DOHH2 (cell line): ENCODE measurements around the gene BRAF.

Experiments
- H3F3A ChIP-seq: fragments of 200-600 bp; sonication (generic), shearing (Covaris generic); 2 replicates; pipeline ENCODE4 v1.6.0; 2016; ENCODE audit warnings: antibody characterized with exemption, mild to moderate bottlenecking; ENCODE audit not compliant: control insufficient read depth, insufficient read depth
- H3K27ac ChIP-seq: fragments of 200-600 bp; sonication (generic); 2 replicates; pipeline ENCODE4 v1.5.1; 2014; ENCODE audit warnings: low read depth, mild to moderate bottlenecking, low read length, moderate library complexity
- H3K27me3 ChIP-seq: fragments of 200-600 bp; sonication (generic); 2 replicates; pipeline ENCODE4 v1.6.1; 2014; ENCODE audit warnings: mild to moderate bottlenecking, low read length, mixed read lengths; ENCODE audit not compliant: control insufficient read depth
- H3K36me3 ChIP-seq: fragments of 200-600 bp; sonication (generic); 2 replicates; pipeline ENCODE4 v1.6.1; 2014; ENCODE audit warnings: mild to moderate bottlenecking, low read length, moderate library complexity, mixed read lengths; ENCODE audit not compliant: control insufficient read depth
- H3K4me1 ChIP-seq: fragments of 200-600 bp; sonication (generic); 2 replicates; pipeline ENCODE4 v1.6.1; 2014; ENCODE audit warnings: mild to moderate bottlenecking, low read length, mixed read lengths; ENCODE audit not compliant: control insufficient read depth
- H3K4me2 ChIP-seq: fragments of 200-600 bp; sonication (generic); 2 replicates; pipeline ENCODE4 v1.6.0; 2014; ENCODE audit warnings: mild to moderate bottlenecking, low read length, moderate library complexity
- H3K4me3 ChIP-seq: fragments of 200-600 bp; sonication (generic); 2 replicates; pipeline ENCODE4 v1.5.1; 2014; ENCODE audit warnings: mild to moderate bottlenecking, low read length, mixed read lengths
- H3K79me2 ChIP-seq: fragments of 200-600 bp; sonication (generic); 2 replicates; pipeline ENCODE4 v1.6.1; 2014; ENCODE audit warnings: mild to moderate bottlenecking, low read length, mixed read lengths; ENCODE audit not compliant: control insufficient read depth
- H3K9me2 ChIP-seq: fragments of 200-600 bp; sonication (generic); replicated peaks from 2 replicates; pipeline ENCODE4 v1.6.1; 2014; ENCODE audit warnings: mild to moderate bottlenecking, low read length, mixed read lengths; ENCODE audit not compliant: control insufficient read depth
- H3K9me3 ChIP-seq: fragments of 200-600 bp; sonication (generic); 2 replicates; pipeline ENCODE4 v1.6.1; 2014; ENCODE audit warnings: antibody characterized with exemption, low read length, mixed read lengths; ENCODE audit not compliant: control insufficient read depth, insufficient read depth
- H4K20me1 ChIP-seq: fragments of 200-600 bp; sonication (generic); 2 replicates; pipeline ENCODE4 v1.6.0; 2014; ENCODE audit warnings: low read depth, mild to moderate bottlenecking, antibody characterized with exemption, low read length, moderate library complexity; ENCODE audit not compliant: control insufficient read depth, insufficient read depth
- EZH2phosphoT487 ChIP-seq: fragments of 200-600 bp; sonication (generic); IDR thresholded peaks from 2 replicates; pipeline ENCODE4 v1.6.1; 2017; ENCODE audit warnings: borderline replicate concordance, mild to moderate bottlenecking, antibody characterized with exemption, low read length, moderate library complexity, mixed read lengths
- TF ChIP-seq, protein P1 (sequence below): fragments of 200-600 bp; sonication (generic); IDR thresholded peaks from one replicate; pipeline ENCODE4 v1.5.1; 2014; ENCODE audit warnings: antibody characterized with exemption, mild to moderate bottlenecking, low read depth, low read length; ENCODE audit not compliant: poor library complexity, severe bottlenecking

The BRAF gene

GRCh38 chr7:140675726-140676125 is 249.0 kb downstream of the BRAF start:
- Histone ChIP-seq H3K9me2 (no peaks in the 10 kb centered on the region), H3K79me2 (peaks cover 64% of the 10 kb centered on the region), H3K9me3 (no peaks in the 10 kb centered on the region), H3K27ac (peak overlapping the region; percentile 94), H3F3A (peaks cover 31% of the 10 kb centered on the region), H3K4me1 (peaks cover 58% of the 10 kb centered on the region), H3K4me3 (peak overlapping the region; percentile 81), H3K4me2 (peak overlapping the region; percentile 90), H3K27me3 (no peaks in the 10 kb centered on the region), H3K36me3 (peaks cover 58% of the 10 kb centered on the region), H4K20me1 (no peaks in the 10 kb centered on the region)
- TF ChIP-seq, protein P1, sequence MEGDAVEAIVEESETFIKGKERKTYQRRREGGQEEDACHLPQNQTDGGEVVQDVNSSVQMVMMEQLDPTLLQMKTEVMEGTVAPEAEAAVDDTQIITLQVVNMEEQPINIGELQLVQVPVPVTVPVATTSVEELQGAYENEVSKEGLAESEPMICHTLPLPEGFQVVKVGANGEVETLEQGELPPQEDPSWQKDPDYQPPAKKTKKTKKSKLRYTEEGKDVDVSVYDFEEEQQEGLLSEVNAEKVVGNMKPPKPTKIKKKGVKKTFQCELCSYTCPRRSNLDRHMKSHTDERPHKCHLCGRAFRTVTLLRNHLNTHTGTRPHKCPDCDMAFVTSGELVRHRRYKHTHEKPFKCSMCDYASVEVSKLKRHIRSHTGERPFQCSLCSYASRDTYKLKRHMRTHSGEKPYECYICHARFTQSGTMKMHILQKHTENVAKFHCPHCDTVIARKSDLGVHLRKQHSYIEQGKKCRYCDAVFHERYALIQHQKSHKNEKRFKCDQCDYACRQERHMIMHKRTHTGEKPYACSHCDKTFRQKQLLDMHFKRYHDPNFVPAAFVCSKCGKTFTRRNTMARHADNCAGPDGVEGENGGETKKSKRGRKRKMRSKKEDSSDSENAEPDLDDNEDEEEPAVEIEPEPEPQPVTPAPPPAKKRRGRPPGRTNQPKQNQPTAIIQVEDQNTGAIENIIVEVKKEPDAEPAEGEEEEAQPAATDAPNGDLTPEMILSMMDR = no peak
- TF ChIP-seq EZH2phosphoT487 = no peak

- Histone ChIP-seq H3K36me3 (peaks cover 52% of the 10 kb centered on the region), H3K27ac (peak overlapping the region; percentile 94), H3F3A (peaks cover 31% of the 10 kb centered on the region), H3K4me3 (peak overlapping the region; percentile 81), H3K9me3 (no peaks in the 10 kb centered on the region), H3K4me2 (peak overlapping the region; percentile 90), H3K27me3 (no peaks in the 10 kb centered on the region), H3K9me2 (no peaks in the 10 kb centered on the region), H3K79me2 (peaks cover 62% of the 10 kb centered on the region), H4K20me1 (no peaks in the 10 kb centered on the region), H3K4me1 (peaks cover 58% of the 10 kb centered on the region)
- TF ChIP-seq, protein P1 = peak; percentile 84
- TF ChIP-seq EZH2phosphoT487 = no peak
Observed at GRCh38 chr7:140674899-140675701, 249.6 kb downstream of the BRAF start.

DNA sequence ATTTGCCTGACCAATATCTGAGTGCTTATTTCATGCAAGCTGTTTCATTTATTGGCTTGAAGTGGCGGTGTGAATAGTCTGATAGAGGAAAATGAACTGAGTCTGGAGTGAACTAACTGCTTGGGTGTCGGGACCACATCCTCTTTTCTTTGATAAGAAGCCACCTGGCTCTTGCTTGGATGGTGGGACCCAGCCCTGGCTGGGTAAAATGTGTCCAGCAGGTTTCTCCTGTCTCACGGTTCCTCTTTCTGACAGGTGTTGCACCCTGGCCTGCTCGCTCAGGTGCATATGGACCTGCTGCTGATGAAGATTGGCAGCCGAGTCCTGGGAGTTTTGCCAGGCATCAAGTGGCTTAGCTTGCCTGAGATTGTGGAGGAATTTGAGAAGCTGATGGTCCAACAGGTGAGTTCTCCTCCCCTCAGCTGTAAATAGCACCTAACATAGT is 250.4 kb downstream of the BRAF start:
- Histone ChIP-seq H3K27ac (peak overlapping the region; percentile 94), H3K79me2 (peaks cover 62% of the 10 kb centered on the region), H3K4me1 (peaks cover 58% of the 10 kb centered on the region), H3F3A (peaks cover 32% of the 10 kb centered on the region), H3K27me3 (no peaks in the 10 kb centered on the region), H4K20me1 (no peaks in the 10 kb centered on the region), H3K36me3 (peaks cover 47% of the 10 kb centered on the region), H3K9me3 (no peaks in the 10 kb centered on the region), H3K4me2 (peak overlapping the region; percentile 90), H3K4me3 (peak overlapping the region; percentile 81), H3K9me2 (no peaks in the 10 kb centered on the region)
- TF ChIP-seq EZH2phosphoT487 = no peak
- TF ChIP-seq, protein P1 = no peak
